HepG2 (cell line): ENCODE results near the gene WDR81. TPM values are rescaled to one million over a fixed set of nuclear protein-coding genes. Genes with fewer than 3 reads are reported as not detected.

Experiments
- ATAC-seq: fragments of 200-7000 bp; cut with Tn5 transposase; 3 replicates; pipeline ENCODE4 v1.9.1; 2020; ENCODE audit warnings: mild to moderate bottlenecking, moderate library complexity
- BruUV-seq: library from RNA; stranded (reverse); fragments of 400-500 nt; replicated peaks from 2 replicates; lab custom pipeline; 2021; lab: Mats Ljungman, UMichigan
- CTCF ChIA-PET: fragments of 300-600 bp; formaldehyde crosslinking; extraction: SDS; loops from one replicate; lab custom pipeline; 2021; ENCODE audit warnings: low total read pairs, inconsistent platforms, low intra/inter-chr PET ratio; lab: Yijun Ruan, JAX
- POLR2A ChIA-PET: fragments of 350-600 bp; sonication (Branson Sonifier 250); formaldehyde crosslinking; loops from one replicate; lab custom pipeline; 2020; ENCODE audit warnings: antibody characterized with exemption, inconsistent platforms; lab: Yijun Ruan, JAX
- DNase-seq: peaks from one replicate; pipeline ENCODE4 v3.0.0-alpha.2; 2015; ENCODE audit warnings: low spot score
- FAIRE-seq: peaks from 3 replicates; lab custom pipeline; 2011; peaks lifted over from hg19 to GRCh38; lab: Jason Lieb, UNC
- H2AFZ ChIP-seq: one replicate; pipeline ENCODE4 v1.6.1; 2011; ENCODE audit warnings: low read length, inconsistent platforms
- H3K27ac ChIP-seq: fragments of 300-600 bp; 3 replicates; pipeline ENCODE4 v1.8.0; 2011; ENCODE audit warnings: mixed run types, mild to moderate bottlenecking, mixed read lengths, low read length, inconsistent platforms; ENCODE audit not compliant: insufficient read depth; ENCODE audit errors: extremely low read length
- H3K27me3 ChIP-seq, 2 experiments: fragments of 200-600 bp in 1 of 2; 2 replicates in 1 of 2; 3 replicates in 1 of 2; pipeline versions ENCODE4 v1.6.0 to v1.8.0; 2011; ENCODE audit warnings: low read length in 2 of 2, mild to moderate bottlenecking in 2 of 2, moderate library complexity in 2 of 2, inconsistent platforms in 1 of 2; ENCODE audit not compliant: insufficient read depth in 2 of 2, control insufficient read depth in 1 of 2
- H3K36me3 ChIP-seq, 2 experiments: fragments of 200-600 bp in 1 of 2; replicated peaks in 1 of 2; 2 replicates in 1 of 2; 3 replicates in 1 of 2; pipeline versions ENCODE4 v1.5.1 to v1.8.0; 2011; ENCODE audit warnings: low read length in 2 of 2, inconsistent platforms in 1 of 2; ENCODE audit not compliant: insufficient read depth in 2 of 2, control insufficient read depth in 1 of 2
- H3K4me1 ChIP-seq: 2 replicates; pipeline ENCODE4 v1.5.1; 2012; ENCODE audit warnings: low read length, inconsistent platforms; ENCODE audit not compliant: insufficient read depth
- H3K4me2 ChIP-seq: 2 replicates; pipeline ENCODE4 v1.6.0; 2011; ENCODE audit warnings: low read depth, low read length, inconsistent platforms
- H3K4me3 ChIP-seq, 3 experiments: fragments of 200-600 bp in 1 of 3; sonication (generic), shearing (Covaris generic) in 1 of 3; replicated peaks in 1 of 3; 2 replicates each; pipeline ENCODE4 v1.5.1; 2011 to 2016; ENCODE audit warnings: low read length in 3 of 3, inconsistent platforms in 2 of 3, low read depth in 2 of 3, mild to moderate bottlenecking in 2 of 3, control low read depth in 1 of 3, mixed read lengths in 1 of 3; ENCODE audit not compliant: insufficient read depth in 1 of 3
- H3K79me2 ChIP-seq: one replicate; pipeline ENCODE4 v1.6.1; 2011; ENCODE audit warnings: low read length, inconsistent platforms; ENCODE audit not compliant: insufficient read depth
- H3K9ac ChIP-seq: 2 replicates; pipeline ENCODE4 v1.6.0; 2011; ENCODE audit warnings: mild to moderate bottlenecking, low read depth, low read length, inconsistent platforms; ENCODE audit not compliant: insufficient read depth
- H3K9me3 ChIP-seq: 2 replicates; pipeline ENCODE4 v1.5.1; 2012; ENCODE audit warnings: mild to moderate bottlenecking, low read length
- H4K20me1 ChIP-seq: 2 replicates; pipeline ENCODE4 v1.6.0; 2011; ENCODE audit warnings: inconsistent platforms, mild to moderate bottlenecking, low read length, moderate library complexity; ENCODE audit not compliant: insufficient read depth
- CBX2 ChIP-seq, 2 experiments: fragments of 200-600 bp in 1 of 2; sonication (generic); formaldehyde crosslinking in 1 of 2; IDR thresholded peaks; 2 replicates each; pipeline versions ENCODE4 v1.7.0 to v1.8.1; 2018 to 2022; ENCODE audit warnings: low read depth in 2 of 2, low read length in 1 of 2, mild to moderate bottlenecking in 1 of 2, missing genetic modification reagents in 1 of 2
- HHEX ChIP-seq: IDR thresholded peaks from 2 replicates; pipeline ENCODE4 v1.6.1; 2016; ENCODE audit warnings: control low read depth
- SMAD1 ChIP-seq: sonication (generic); formaldehyde crosslinking; IDR thresholded peaks from 2 replicates; pipeline ENCODE4 v1.4.0; 2020; ENCODE audit warnings: missing genetic modification reagents, low read depth, mild to moderate bottlenecking, borderline replicate concordance
- SNRNP70 ChIP-seq: fragments of 200-400 bp; formaldehyde crosslinking; IDR thresholded peaks from 2 replicates; pipeline ENCODE4 v1.6.1; 2017; ENCODE audit warnings: mild to moderate bottlenecking, low read depth, low read length, moderate library complexity
- ZBTB42 ChIP-seq: sonication (generic); formaldehyde crosslinking; IDR thresholded peaks from 2 replicates; pipeline ENCODE4 v1.5.0; 2020; ENCODE audit warnings: mild to moderate bottlenecking, missing genetic modification reagents
- ZC3H13 ChIP-seq: sonication (generic); formaldehyde crosslinking; IDR thresholded peaks from 2 replicates; pipeline ENCODE4 v1.8.1; 2023; ENCODE audit warnings: mild to moderate bottlenecking, missing genetic modification reagents, moderate library complexity
- ZFX ChIP-seq: sonication (generic); formaldehyde crosslinking; IDR thresholded peaks from 2 replicates; pipeline ENCODE4 v1.4.0; 2020; ENCODE audit warnings: mild to moderate bottlenecking, low read depth, missing genetic modification reagents, moderate library complexity
- ZNF24 ChIP-seq: fragments of 450-650 bp; IDR thresholded peaks from 2 replicates; pipeline ENCODE4 v1.6.1; 2017; ENCODE audit warnings: antibody characterized with exemption, mild to moderate bottlenecking
- ZSCAN25 ChIP-seq: sonication (generic); formaldehyde crosslinking; IDR thresholded peaks from 2 replicates; pipeline ENCODE4 v1.8.0; 2022; ENCODE audit warnings: mild to moderate bottlenecking, missing genetic modification reagents
- WGBS: methylation state at CpG from one replicate; pipeline ENCODE4 v1.1.6; 2017; ENCODE audit warnings: low lambda C conversion rate; 5-methylcytosine and 5-hydroxymethylcytosine counted together
- in situ Hi-C: cut with HindIII; loops from 2 replicates; pipeline ENCODE4 v1.10.0; 2017; ENCODE audit warnings: low pct_unique_long_range_greater_than_20kb; ENCODE audit not compliant: extremely low pct_ligation_motif_present
- intact Hi-C: fragments of 100-400 bp; cut with micrococcal nuclease; formaldehyde crosslinking; loops from one replicate; pipeline ENCODE4 v1.10.0; 2022; ENCODE audit not compliant: unreplicated experiment
- polyA plus RNA-seq, 8 experiments: library from polyadenylated mRNA; depleted of rRNA in 3 of 8; stranded (reverse) in 7 of 8; unstranded in 1 of 8; fragments of >200 nt; fragmentation: Illumina TruSeq in 4 of 8; extraction: Trizol in 4 of 8; gene quantifications; 2 replicates each; pipeline versions ENCODE4 v1.2.1 to v1.2.3, GENCODE V29; 2011 to 2016; ENCODE audit warnings: low read depth in 4 of 8, missing spikeins in 1 of 8, mixed read lengths in 1 of 8; ENCODE audit not compliant: insufficient read depth in 1 of 8
- total RNA-seq, 5 experiments: library from RNA; depleted of rRNA; stranded (reverse); fragments of >200 nt; fragmentation: Illumina TruSeq; extraction: Trizol; gene quantifications; 2 replicates each; pipeline ENCODE4 v1.2.3, GENCODE V29; 2016; ENCODE audit warnings: low read depth in 1 of 5
- TF ChIP-seq, protein P1 (sequence below): sonication (generic); formaldehyde crosslinking; IDR thresholded peaks from 2 replicates; pipeline ENCODE4 v1.8.0; 2022; ENCODE audit warnings: mild to moderate bottlenecking, missing genetic modification reagents
- TF ChIP-seq, protein P2 (sequence below), 2 experiments: fragments of 450-650 bp in 1 of 2; sonication (generic) in 1 of 2; formaldehyde crosslinking; IDR thresholded peaks; 2 replicates each; pipeline versions ENCODE4 v1.5.0 to v1.8.0; 2020 to 2022; ENCODE audit warnings: mild to moderate bottlenecking in 1 of 2, missing genetic modification reagents in 1 of 2

WDR81 gene
- total and polyA plus RNA-seq, 2 of the 13 experiments (the other 11 are each of a cell fraction or from before 2014, with no cell fraction given), result 9.1 to 16.7 TPM

DNA sequence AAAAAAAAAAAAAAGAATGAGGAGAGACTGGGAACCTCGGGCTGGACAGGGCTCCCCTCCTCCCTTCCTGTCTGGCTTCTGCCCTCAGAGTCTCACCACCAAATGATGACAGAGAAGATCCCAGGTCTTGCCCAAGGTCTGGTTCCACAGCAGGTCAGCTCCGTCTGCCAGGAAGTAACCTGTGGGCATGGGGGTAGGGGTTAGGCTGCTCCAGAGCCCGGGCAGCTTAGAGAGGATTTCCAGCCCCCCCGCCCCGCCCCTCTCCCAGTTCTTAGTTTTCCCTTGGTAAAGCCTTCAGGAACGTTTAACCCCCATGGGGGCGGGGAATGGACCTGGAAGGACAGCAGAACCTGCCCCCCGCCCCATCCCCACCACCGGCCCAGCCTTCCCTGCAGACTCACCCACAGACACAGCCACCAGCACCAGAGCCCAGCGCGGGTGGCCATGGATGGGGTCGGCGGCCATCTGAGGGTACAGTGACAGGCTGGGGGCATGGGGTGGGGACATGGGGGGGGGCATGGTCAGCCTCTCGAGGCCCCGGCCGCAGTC, 15.0 kb upstream of the WDR81 start:
- intact Hi-C loops, result no loop called here
- ATAC-seq, result peak; percentile 15
- peak overlapping the region; percentile 76 for H3K4me2 ChIP-seq
- peaks cover 9% of the 10 kb centered on the region for H3K79me2 ChIP-seq
- H3K9ac ChIP-seq, result peak overlapping the region; percentile 76; the same call in 1 of the 2 replicates
- peaks cover 6 to 19% of the 10 kb centered on the region in 2 experiments for H3K36me3 ChIP-seq
- 8% methylated on average over 2 of the region's 16 CpGs for WGBS
- peaks cover 31% of the 10 kb centered on the region for H3K4me1 ChIP-seq
- no TSS peak for BruUV-seq
- CTCF ChIA-PET, result no interaction called here
- H2AFZ ChIP-seq, result no peak overlapping the region
- TF ChIP-seq ZC3H13 (no peak), ZFX (0 out of 2 replicates have a peak, but pooled peaks have one; percentile 2), HHEX (CRISPR knock-in tag) (no peak)
- TF ChIP-seq, all 625 proteins: peak for 1
- Histone ChIP-seq H4K20me1 (peaks cover 6% of the 10 kb centered on the region), H3K27me3 (peaks cover 0 to 4% of the 10 kb centered on the region in 2 experiments; a peak in 1 of 5 replicates), H3K9me3 (no peaks in the 10 kb centered on the region), H3K4me3 (peak overlapping the region; percentile 77 to 88 (median 85); a peak in 5 of 6 replicates), H3K27ac (no peak overlapping the region)
- DNase-seq (no peak), FAIRE-seq (no peak)
- in situ Hi-C loops, result loop anchor here (25.0 kb wide), 1 partner anchor 328 kb away; the partner anchor contains the start of genes DPH1, OVCA2 and RTN4RL1
- POLR2A ChIA-PET, result interaction anchor here (1.1 to 1.2 kb wide), 2 partner anchors 52 to 54 kb away, joined by 4 to 6 read pairs; partner anchors contain the start of gene SERPINF1

DNA sequence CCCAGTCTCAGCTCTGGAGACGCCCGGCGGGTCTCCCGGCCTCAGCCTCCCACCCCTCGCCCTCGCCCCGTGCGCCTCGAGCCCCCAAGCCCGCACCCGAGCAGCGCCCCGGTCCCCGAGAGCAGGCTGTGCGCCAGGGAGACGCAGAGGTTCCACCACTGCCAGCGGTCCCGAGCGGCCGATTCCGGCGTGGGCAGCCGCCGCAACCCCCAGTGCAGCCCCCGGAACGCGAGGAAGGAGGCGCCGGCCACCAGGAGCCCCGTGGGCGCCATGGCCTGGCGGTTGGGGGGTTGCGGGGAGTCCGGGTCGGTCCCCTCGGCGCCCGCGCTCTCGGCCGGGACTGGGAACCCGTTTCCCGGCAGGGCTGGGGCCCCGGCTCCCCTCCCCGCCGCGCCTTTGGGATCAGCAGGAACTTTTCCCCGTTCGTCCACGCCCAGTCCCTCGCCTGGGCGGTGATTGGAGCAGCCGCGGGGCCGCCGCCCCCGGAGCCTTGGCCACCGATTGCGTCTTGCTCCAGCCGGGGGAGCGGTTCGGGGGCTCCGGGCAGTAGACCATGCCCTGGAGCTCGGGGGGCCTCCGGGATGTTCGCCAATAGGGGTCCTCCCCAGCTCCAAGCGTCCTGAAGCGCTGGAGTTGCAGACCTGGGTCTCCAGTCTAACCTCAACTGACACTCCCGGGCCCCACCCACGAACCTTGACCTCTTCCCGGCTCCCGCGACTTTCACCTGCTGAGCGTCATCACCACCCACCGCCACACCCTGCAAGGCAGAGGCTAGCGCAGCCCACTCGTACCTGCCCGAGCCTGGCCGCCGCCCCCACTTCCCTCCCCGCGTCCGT, 14.3 kb upstream of the WDR81 start, which contains the start of gene TLCD2:
TLCD2 (minus strand) TSS at position 407 of the 836 bp plus-strand sequence; CDS start at position 272, 135 bp downstream.
- peaks cover 10% of the 10 kb centered on the region for H4K20me1 ChIP-seq
- peak within 1 kb of the TSS; percentile 76 for H3K4me2 ChIP-seq
- WGBS, result 16% methylated on average over 7 of the region's 83 CpGs
- FAIRE-seq, result no peak
- H3K36me3 ChIP-seq, result peaks cover 6 to 19% of the 10 kb centered on the region in 2 experiments
- in situ Hi-C loops (loop anchor here (25.0 kb wide), 1 partner anchor 327 kb away; the partner anchor contains the start of genes DPH1, OVCA2 and RTN4RL1), intact Hi-C loops (loop anchor here (10.0 kb wide), 1 partner anchor 155 kb away; no protein-coding TSS in a partner anchor)
- peak within 1 kb of the TSS; percentile 77 to 88 (median 85) for H3K4me3 ChIP-seq
- ChIA-PET CTCF (interaction anchor here (1.0 kb wide), 1 partner anchor 40 kb away, joined by 3 read pairs; no protein-coding TSS in a partner anchor), POLR2A (interaction anchor here (0.9 to 1.2 kb wide), 3 partner anchors 12 to 61 kb away, joined by 4 read pairs; partner anchors contain the start of genes RILP and SERPINF1)
- peaks cover 0 to under 1% of the 10 kb centered on the region in 2 experiments; a peak in 2 of 5 replicates for H3K27me3 ChIP-seq
- BruUV-seq, result no TSS peak
- no peaks in the 10 kb centered on the region for H3K9me3 ChIP-seq
- no peak within 1 kb of the TSS for H2AFZ ChIP-seq
- H3K27ac ChIP-seq, result peak within 1 kb of the TSS; percentile 24
- peak within 1 kb of the TSS; percentile 76 for H3K9ac ChIP-seq
- peak; percentile 52 for ATAC-seq
- peaks cover 9% of the 10 kb centered on the region for H3K79me2 ChIP-seq
- no peak for DNase-seq
- H3K4me1 ChIP-seq, result peaks cover 31% of the 10 kb centered on the region
- no peak for TF ChIP-seq CBX2 (IDR thresholded peaks at IDR 0.05; ENCODE audit: low read depth, low read length)
- TF ChIP-seq CBX2 (CRISPR knock-in tag; IDR thresholded peaks at IDR 0.05; ENCODE audit: low read depth), result no peak
- TF ChIP-seq, protein P1, sequence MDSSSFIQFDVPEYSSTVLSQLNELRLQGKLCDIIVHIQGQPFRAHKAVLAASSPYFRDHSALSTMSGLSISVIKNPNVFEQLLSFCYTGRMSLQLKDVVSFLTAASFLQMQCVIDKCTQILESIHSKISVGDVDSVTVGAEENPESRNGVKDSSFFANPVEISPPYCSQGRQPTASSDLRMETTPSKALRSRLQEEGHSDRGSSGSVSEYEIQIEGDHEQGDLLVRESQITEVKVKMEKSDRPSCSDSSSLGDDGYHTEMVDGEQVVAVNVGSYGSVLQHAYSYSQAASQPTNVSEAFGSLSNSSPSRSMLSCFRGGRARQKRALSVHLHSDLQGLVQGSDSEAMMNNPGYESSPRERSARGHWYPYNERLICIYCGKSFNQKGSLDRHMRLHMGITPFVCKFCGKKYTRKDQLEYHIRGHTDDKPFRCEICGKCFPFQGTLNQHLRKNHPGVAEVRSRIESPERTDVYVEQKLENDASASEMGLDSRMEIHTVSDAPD (CRISPR knock-in tag), result no peak
- no peak for TF ChIP-seq ZBTB42 (CRISPR knock-in tag)
- TF ChIP-seq SMAD1 (CRISPR knock-in tag), result no peak
- TF ChIP-seq, protein P2, sequence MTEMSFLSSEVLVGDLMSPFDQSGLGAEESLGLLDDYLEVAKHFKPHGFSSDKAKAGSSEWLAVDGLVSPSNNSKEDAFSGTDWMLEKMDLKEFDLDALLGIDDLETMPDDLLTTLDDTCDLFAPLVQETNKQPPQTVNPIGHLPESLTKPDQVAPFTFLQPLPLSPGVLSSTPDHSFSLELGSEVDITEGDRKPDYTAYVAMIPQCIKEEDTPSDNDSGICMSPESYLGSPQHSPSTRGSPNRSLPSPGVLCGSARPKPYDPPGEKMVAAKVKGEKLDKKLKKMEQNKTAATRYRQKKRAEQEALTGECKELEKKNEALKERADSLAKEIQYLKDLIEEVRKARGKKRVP (CRISPR knock-in tag; IDR thresholded peaks at IDR 0.05), result no peak; a peak in 1 of 4 replicates
- TF ChIP-seq SNRNP70, result no peak
- TF ChIP-seq ZNF24, result no peak
- TF ChIP-seq ZSCAN25 (CRISPR knock-in tag), result no peak
